ENCODE results near the gene BACE2. TPM values are rescaled to one million over a fixed set of nuclear protein-coding genes. Genes with fewer than 3 reads are reported as not detected.

Gene BACE2
- total RNA-seq, result 143 and 259 TPM in 2 replicates

DNA sequence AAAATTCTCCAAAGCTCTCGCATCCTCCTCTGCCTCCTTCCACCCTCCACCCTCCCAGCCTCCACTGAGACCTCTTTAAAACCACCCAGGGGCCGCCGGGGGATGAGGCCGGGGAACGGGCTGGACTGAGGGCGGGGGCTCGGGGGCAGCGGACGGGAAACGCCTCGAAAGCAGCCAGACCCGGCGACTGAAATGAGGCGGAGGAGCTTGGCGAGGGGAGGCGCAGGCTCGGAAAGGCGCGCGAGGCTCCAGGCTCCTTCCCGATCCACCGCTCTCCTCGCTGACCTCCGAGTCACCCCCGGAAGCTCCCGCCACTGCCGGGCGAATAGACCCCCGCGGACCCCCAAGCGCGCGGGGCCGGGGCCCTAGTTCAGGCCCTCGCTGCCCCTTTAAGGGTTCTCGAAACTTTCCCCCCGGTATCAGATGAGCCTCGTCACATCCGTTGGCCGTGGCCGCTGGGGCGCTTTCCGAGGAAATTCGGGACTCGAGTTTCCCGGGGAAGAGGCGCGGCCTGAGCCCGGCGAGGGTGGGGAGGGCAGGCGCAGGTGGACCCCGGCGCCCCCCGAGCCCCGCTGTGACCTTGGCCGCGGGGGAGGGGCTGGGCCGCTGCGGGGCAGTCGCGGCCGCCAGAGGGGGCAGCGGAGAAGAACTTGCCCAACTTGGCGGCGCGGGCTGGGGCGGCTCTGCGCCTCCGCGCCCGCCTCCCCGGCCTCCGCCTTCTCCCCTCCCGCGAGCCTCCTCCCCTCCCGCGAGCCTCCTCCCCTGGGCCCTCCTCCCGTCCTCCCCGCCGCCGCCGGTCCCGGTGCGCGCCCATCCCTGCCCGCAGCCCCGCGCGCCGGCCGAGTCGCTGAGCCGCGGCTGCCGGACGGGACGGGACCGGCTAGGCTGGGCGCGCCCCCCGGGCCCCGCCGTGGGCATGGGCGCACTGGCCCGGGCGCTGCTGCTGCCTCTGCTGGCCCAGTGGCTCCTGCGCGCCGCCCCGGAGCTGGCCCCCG is at the start of gene BACE2:
Gene BACE2 (plus strand): TSS at position 813 of the 995 bp plus-strand sequence. CDS start 104 bp downstream, at position 917.

DNA sequence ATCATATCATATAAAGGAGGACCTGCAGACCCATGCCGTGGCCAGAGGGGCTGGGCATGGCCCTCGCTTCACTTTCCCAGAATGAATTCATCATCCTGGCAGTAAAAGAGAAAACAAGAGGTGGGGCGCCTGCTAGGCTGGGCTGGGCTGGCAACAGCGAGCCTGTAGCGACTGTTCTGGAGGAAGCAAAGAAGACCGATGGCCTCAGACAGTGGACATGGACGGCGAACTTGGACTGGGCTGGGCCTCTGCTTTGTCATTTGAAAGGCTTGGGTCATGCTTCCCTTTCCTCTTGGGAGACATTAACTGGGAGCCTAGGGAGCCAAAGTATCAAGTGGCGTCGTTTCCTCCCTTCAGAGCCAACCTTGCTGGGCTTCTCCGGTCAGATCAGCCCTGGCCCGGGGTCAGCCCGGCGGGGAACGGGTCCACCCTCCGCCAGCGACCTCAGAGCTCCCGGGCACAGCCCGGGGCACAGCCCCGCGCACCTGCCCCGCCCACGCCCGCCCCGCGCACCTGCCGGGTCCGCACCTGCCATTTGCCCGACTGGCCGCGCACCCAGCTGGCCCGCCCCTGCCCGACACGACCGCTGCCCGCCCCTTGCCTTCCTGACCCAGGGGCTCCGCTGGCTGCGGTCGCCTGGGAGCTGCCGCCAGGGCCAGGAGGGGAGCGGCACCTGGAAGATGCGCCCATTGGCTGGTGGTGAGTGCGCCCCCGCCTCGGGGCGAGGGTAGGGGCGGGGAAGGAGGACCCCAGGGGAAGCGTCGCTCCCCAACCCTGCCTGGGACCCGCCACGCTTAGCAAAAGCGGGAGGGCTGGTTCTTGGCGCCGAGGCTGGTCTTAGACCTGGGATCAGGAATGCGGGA is 148.5 kb downstream of the BACE2 start, which contains the start of gene FAM3B:
Gene FAM3B (plus strand): TSS at position 602 of the 863 bp plus-strand sequence. CDS start 79 bp downstream, at position 681.

Small RNAs within 50 kb of the gene (small RNA-seq; reads per million reads assigned to genes)
- gene MIR3197, result not detected

Other genes starting within 250 kb of the BACE2 start
- not detected in 2 replicates for gene FAM3B, start 148.6 kb downstream of the BACE2 start, total RNA-seq
- 0.13 and 0.50 TPM in 2 replicates for gene MX2, start 193.9 kb downstream of the BACE2 start, total RNA-seq